ENCODE data around the gene GPR39.

The GPR39 gene

DNA sequence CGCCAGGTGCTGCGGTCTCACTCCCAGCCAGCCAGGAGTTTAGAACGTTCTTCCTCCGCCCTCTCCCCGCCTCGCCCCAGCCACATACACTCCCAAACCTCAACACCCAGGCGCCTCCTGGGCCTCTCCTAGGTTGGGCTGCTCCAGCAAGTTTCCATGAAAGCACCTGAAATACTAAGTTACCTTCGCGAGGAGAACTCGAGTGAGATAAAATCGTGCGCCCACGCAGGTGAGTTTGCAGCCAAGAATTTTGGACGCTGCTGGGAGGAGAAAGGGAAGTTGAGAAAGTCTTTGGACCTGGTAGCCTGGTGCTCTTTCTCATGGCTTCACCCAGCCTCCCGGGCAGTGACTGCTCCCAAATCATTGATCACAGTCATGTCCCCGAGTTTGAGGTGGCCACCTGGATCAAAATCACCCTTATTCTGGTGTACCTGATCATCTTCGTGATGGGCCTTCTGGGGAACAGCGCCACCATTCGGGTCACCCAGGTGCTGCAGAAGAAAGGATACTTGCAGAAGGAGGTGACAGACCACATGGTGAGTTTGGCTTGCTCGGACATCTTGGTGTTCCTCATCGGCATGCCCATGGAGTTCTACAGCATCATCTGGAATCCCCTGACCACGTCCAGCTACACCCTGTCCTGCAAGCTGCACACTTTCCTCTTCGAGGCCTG lies at the start of gene GPR39:
Gene GPR39, plus strand, starts transcription at position 83 of the 673 bp plus-strand sequence.
- DNase-seq = no peak
- no peaks in the 10 kb centered on the region for H3K4me1 Mint-ChIP-seq
- H3K4me3 Mint-ChIP-seq = no peak within 1 kb of the TSS
- peaks cover 26% of the 10 kb centered on the region for H3K27me3 Mint-ChIP-seq
- no peaks in the 10 kb centered on the region for H3K36me3 Mint-ChIP-seq
- peaks cover 7% of the 10 kb centered on the region for H3K9me3 Mint-ChIP-seq
- CTCF ChIA-PET = no interaction called here
- no peak within 1 kb of the TSS for H3K27ac Mint-ChIP-seq

DNA sequence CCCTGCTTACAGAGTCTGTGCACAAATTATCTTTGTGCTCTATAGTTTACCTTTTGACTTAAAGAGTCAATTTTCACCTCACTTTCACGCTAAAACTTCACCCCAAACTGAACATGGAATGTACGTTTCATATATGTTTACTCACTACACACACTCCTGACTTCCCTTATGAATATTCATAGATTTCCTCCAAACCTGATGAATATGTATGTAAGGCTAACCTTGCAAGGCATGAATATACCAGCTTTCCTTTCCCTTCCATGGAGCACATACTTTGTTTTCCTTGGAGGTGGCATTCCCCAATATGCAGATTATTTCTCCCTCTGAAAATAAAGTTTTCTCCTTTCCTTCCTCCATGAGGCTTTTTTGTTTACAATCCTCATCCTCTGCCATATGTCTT lies 48.4 kb upstream of the GPR39 start:
- CTCF ChIA-PET = no interaction called here
- Mint-ChIP-seq H3K4me3 (no peak overlapping the region), H3K4me1 (no peaks in the 10 kb centered on the region), H3K27me3 (no peaks in the 10 kb centered on the region), H3K9me3 (peaks cover 18% of the 10 kb centered on the region), H3K36me3 (no peaks in the 10 kb centered on the region), H3K27ac (no peak overlapping the region)
- DNase-seq = no peak

DNA sequence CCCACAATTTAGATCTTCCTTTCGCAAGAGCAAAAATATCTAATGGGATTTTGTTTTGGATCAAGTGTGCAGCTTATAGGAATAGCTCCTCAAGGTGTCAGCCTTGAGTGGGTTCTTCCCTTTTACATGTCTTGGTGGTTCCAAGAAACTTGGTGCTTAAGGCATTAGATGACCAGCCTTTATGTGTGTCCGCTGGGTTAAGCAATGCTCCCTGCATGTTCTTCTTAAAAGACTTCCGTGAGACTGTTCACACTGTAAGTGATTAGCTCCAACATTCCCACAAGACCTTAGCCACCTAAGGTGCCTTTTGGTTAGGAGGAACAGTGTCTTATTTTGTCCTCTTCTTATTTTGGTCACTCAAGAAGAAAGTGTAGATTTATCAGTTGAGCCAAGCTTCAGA lies 44.3 kb upstream of the GPR39 start:
- H3K9me3 Mint-ChIP-seq = peaks cover 3% of the 10 kb centered on the region
- no peak overlapping the region for H3K27ac Mint-ChIP-seq
- no peak overlapping the region for H3K4me3 Mint-ChIP-seq
- H3K27me3 Mint-ChIP-seq = no peaks in the 10 kb centered on the region
- H3K4me1 Mint-ChIP-seq = no peaks in the 10 kb centered on the region
- DNase-seq = no peak
- CTCF ChIA-PET = no interaction called here
- no peaks in the 10 kb centered on the region for H3K36me3 Mint-ChIP-seq

GRCh38 chr2:132373391-132374135 lies 43.0 kb upstream of the GPR39 start:
- Mint-ChIP-seq H3K4me3 (no peak overlapping the region), H3K36me3 (no peaks in the 10 kb centered on the region), H3K27me3 (no peaks in the 10 kb centered on the region), H3K4me1 (no peaks in the 10 kb centered on the region), H3K9me3 (peaks cover 3% of the 10 kb centered on the region), H3K27ac (no peak overlapping the region)
- CTCF ChIA-PET = no interaction called here
- DNase-seq = no peak

- Mint-ChIP-seq H3K36me3 (no peaks in the 10 kb centered on the region), H3K9me3 (peaks cover 3% of the 10 kb centered on the region), H3K4me3 (no peak overlapping the region), H3K27ac (no peak overlapping the region), H3K27me3 (no peaks in the 10 kb centered on the region), H3K4me1 (no peaks in the 10 kb centered on the region)
- CTCF ChIA-PET = no interaction called here
- no peak for DNase-seq
Observed at GRCh38 chr2:132374151-132374550, 42.5 kb upstream of the GPR39 start.

- Mint-ChIP-seq H3K4me3 (no peak overlapping the region), H3K27ac (no peak overlapping the region), H3K27me3 (no peaks in the 10 kb centered on the region), H3K4me1 (no peaks in the 10 kb centered on the region), H3K9me3 (peaks cover 3% of the 10 kb centered on the region), H3K36me3 (no peaks in the 10 kb centered on the region)
- no peak for DNase-seq
- CTCF ChIA-PET = no interaction called here
Observed at GRCh38 chr2:132374551-132374950, 42.1 kb upstream of the GPR39 start.

DNA sequence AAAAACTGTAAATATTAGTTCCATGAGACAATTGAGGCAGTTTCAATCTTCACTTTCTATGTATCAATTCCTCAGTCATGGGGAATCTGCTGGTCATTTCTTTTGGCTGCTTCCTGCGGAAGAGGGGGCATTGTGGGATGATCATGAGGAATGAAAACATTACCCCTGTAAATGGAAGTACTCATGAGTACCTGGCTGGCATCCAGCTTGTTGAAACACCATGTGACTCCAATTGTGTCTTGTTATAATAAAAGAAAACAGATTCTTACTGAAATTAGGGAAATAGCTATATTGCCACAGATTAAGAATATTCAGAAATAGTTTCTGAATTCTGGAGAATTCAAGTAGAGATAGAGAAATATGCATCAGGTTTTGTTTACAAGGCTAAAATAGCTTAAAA lies 41.6 kb upstream of the GPR39 start:
- CTCF ChIA-PET = no interaction called here
- DNase-seq = no peak
- H3K4me3 Mint-ChIP-seq = no peak overlapping the region

DNA sequence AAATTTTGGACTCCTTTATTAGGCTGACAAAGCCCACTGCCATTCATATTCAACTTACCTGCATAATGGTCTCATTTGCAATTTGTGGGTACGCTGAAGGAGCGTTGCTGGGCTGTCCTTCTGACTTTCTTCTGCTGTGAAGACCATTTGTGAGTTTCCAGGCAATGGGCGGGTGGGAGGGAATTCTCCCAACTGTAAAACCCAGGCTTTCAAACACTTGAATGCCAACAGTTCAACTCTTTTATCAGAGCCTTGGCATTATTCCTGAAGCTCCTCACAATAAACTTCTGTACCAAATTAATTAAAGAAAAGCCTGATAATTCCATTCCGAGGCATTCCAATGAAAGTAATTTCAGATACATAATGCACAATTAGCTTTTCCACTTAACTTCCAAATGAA lies 35.2 kb upstream of the GPR39 start:
- DNase-seq = no peak
- H3K27me3 Mint-ChIP-seq = no peaks in the 10 kb centered on the region
- H3K4me1 Mint-ChIP-seq = no peaks in the 10 kb centered on the region
- no peak overlapping the region for H3K27ac Mint-ChIP-seq
- H3K9me3 Mint-ChIP-seq = peaks cover 3% of the 10 kb centered on the region
- H3K36me3 Mint-ChIP-seq = no peaks in the 10 kb centered on the region
- CTCF ChIA-PET = no interaction called here
- H3K4me3 Mint-ChIP-seq = no peak overlapping the region

More for the DNA sequence above, 41.6 kb upstream of the GPR39 start:
- Mint-ChIP-seq H3K27ac (no peak overlapping the region), H3K27me3 (no peaks in the 10 kb centered on the region), H3K9me3 (peaks cover 3% of the 10 kb centered on the region), H3K36me3 (no peaks in the 10 kb centered on the region), H3K4me1 (no peaks in the 10 kb centered on the region)

DNA sequence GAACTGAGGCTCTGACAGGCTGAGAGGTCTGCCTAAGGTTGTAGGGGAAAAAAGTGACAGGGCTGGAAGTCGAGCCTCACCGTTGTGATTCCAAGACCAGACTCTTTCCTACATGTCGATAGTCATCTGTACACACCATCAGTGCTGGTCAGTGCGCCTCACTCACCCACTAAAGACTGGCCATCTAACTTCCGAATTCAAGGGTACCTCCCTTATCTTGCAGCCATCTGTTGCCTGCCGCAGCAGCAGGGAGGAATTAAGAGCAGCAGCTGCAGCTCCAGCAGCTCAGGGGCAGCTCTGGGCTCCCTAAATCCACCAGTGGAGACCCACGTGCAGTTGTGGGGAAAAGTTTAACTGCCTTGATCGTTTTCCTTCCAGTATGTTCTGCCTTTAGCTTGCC lies 32.6 kb upstream of the GPR39 start:
- Mint-ChIP-seq H3K4me1 (no peaks in the 10 kb centered on the region), H3K9me3 (peaks cover 3% of the 10 kb centered on the region), H3K4me3 (no peak overlapping the region), H3K27ac (no peak overlapping the region), H3K36me3 (no peaks in the 10 kb centered on the region), H3K27me3 (no peaks in the 10 kb centered on the region)
- no peak for DNase-seq
- CTCF ChIA-PET = no interaction called here

GRCh38 chr2:132384491-132385151 lies 32.0 kb upstream of the GPR39 start:
- H3K4me3 Mint-ChIP-seq = no peak overlapping the region
- no peaks in the 10 kb centered on the region for H3K36me3 Mint-ChIP-seq
- no peak overlapping the region for H3K27ac Mint-ChIP-seq
- no peak for DNase-seq
- no peaks in the 10 kb centered on the region for H3K27me3 Mint-ChIP-seq
- CTCF ChIA-PET = no interaction called here
- peaks cover 3% of the 10 kb centered on the region for H3K9me3 Mint-ChIP-seq
- no peaks in the 10 kb centered on the region for H3K4me1 Mint-ChIP-seq

DNA sequence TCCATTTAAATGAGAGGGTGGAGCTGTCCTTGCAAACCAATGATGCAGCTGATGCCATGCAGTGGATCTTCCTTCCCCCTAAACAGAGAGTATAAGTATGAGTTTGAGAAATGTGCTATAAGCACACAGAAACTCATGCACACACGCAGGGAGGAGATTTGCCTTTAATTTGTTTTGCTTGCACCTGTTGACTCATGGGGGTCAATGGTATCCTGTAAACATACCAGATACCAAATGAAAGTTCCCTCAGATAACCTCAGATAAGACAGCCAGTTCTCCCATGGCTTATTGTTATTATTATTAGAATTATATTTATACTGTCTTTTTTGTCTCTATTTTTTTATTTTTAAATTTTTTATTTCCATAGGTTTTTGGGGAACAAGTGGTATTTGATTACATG lies 29.5 kb upstream of the GPR39 start:
- Mint-ChIP-seq H3K36me3 (no peaks in the 10 kb centered on the region), H3K27me3 (no peaks in the 10 kb centered on the region), H3K4me3 (no peak overlapping the region), H3K9me3 (peaks cover 6% of the 10 kb centered on the region), H3K27ac (no peak overlapping the region), H3K4me1 (no peaks in the 10 kb centered on the region)
- CTCF ChIA-PET = no interaction called here
- DNase-seq = no peak

GRCh38 chr2:132390076-132390475 lies 26.5 kb upstream of the GPR39 start:
- no peak for DNase-seq
- Mint-ChIP-seq H3K4me1 (no peaks in the 10 kb centered on the region), H3K27me3 (no peaks in the 10 kb centered on the region), H3K9me3 (peaks cover 4% of the 10 kb centered on the region), H3K4me3 (no peak overlapping the region), H3K27ac (no peak overlapping the region), H3K36me3 (no peaks in the 10 kb centered on the region)
- CTCF ChIA-PET = no interaction called here

- Mint-ChIP-seq H3K27me3 (no peaks in the 10 kb centered on the region), H3K4me3 (no peak overlapping the region), H3K36me3 (no peaks in the 10 kb centered on the region), H3K27ac (no peak overlapping the region), H3K9me3 (peaks cover 4% of the 10 kb centered on the region), H3K4me1 (no peaks in the 10 kb centered on the region)
- CTCF ChIA-PET = interaction anchor here (0.6 kb wide), 1 partner anchor 865 kb away, joined by 4 read pairs; no protein-coding TSS in a partner anchor
- DNase-seq = no peak
Observed at GRCh38 chr2:132391378-132391777, 25.2 kb upstream of the GPR39 start.

- H3K27ac Mint-ChIP-seq = no peak overlapping the region
- no peaks in the 10 kb centered on the region for H3K36me3 Mint-ChIP-seq
- DNase-seq = no peak
- H3K27me3 Mint-ChIP-seq = no peaks in the 10 kb centered on the region
- CTCF ChIA-PET = interaction anchor here (0.6 kb wide), 1 partner anchor 866 kb away, joined by 4 read pairs; no protein-coding TSS in a partner anchor
- no peaks in the 10 kb centered on the region for H3K4me1 Mint-ChIP-seq
- peaks cover 4% of the 10 kb centered on the region for H3K9me3 Mint-ChIP-seq
- H3K4me3 Mint-ChIP-seq = no peak overlapping the region
Observed at GRCh38 chr2:132392221-132392620, 24.4 kb upstream of the GPR39 start.

DNA sequence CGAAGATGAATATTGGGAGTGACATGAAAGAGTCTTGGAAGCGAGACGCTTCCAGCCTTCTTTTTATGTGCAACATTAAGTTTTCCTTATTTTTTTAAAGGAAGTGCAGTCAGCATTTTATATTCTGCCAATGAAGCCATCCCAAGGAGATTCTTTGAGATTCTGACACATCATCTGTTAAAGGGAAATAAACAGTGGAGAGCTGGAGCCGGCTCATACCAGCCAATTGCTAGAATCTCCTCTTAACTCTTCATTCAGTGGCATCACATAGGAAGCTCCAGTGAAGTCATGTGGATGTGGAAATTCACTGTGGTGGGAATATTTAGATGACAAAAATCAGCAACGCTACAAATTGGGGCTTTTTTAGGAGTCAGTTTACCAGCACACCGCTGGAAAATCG lies 23.7 kb upstream of the GPR39 start:
- no peak for DNase-seq
- no peak overlapping the region for H3K27ac Mint-ChIP-seq
- no peak overlapping the region for H3K4me3 Mint-ChIP-seq
- H3K27me3 Mint-ChIP-seq = no peaks in the 10 kb centered on the region
- H3K9me3 Mint-ChIP-seq = peaks cover 4% of the 10 kb centered on the region
- H3K4me1 Mint-ChIP-seq = no peaks in the 10 kb centered on the region
- H3K36me3 Mint-ChIP-seq = no peaks in the 10 kb centered on the region
- CTCF ChIA-PET = no interaction called here

Measured in activated naive CD4-positive, alpha-beta T cell treated with anti-CD3 and anti-CD28 coated beads, Interleukin-2, amount 10 ng/mL, durations not matched to agents 7 days and 5 days (primary cell).